Measurements from ENCODE around the gene RAC3. TPM values are rescaled to one million over a fixed set of nuclear protein-coding genes. Genes with fewer than 3 reads are reported as not detected.

Gene RAC3
- total RNA-seq, 1 experiment from 2014 or later, result 84.8 TPM

DNA sequence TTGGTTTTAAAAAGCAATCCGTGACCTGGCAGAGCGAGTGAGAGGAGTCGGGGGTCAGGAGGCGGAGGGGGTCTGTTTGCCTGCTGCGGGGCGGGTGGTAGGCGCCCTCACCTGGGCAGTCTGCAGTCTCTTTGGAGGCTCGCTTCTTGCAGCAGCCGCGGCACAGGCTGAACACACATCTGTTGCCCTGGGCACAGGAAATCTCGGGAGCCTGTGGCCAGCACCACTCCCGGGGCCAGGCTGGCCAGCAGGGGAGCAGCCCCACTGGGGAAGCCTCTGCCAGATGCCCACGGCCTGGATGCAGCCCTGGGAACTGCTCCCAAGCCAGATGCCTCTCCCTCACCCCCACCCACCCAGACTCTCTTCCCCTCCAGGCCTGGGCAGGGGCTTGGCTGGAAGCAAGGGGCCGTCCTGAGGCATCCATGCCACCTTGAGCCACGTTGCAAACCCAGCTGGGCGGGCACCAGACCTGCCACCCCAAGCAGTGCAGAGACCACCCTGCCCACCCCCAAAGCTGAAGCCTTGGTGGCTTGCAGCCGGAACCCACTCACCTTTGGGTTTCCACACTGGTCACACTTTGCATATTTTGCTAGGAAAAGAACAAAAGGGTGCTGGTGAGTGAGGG lies 26.9 kb downstream of the RAC3 start:
- Histone ChIP-seq H3K9me3 (ENCODE audit: control insufficient read depth, low read depth, low read length) (no peaks in the 10 kb centered on the region), H2AK5ac (ENCODE audit: insufficient read length, low read length) (no peak overlapping the region), H3K4ac (ENCODE audit: low read depth, low read length) (no peak overlapping the region), H2AFZ (ENCODE audit: low read length) (no peak overlapping the region), H2BK5ac (ENCODE audit: insufficient read length, low read length) (no peak overlapping the region), H3K9ac (ENCODE audit: extremely low read depth, insufficient read length, low read length) (no peak overlapping the region), H4K8ac (replicated peaks; ENCODE audit: insufficient read length, low read depth, low read length) (no peak overlapping the region), H3K56ac (ENCODE audit: insufficient read length, low read depth, low read length) (no peak overlapping the region), H3K27me3 (ENCODE audit: insufficient read depth, low read length) (no peaks in the 10 kb centered on the region), H3K18ac (ENCODE audit: insufficient read length, low read depth, low read length) (no peak overlapping the region), H2BK12ac (ENCODE audit: insufficient read length, low read depth, low read length) (no peak overlapping the region), H3K27ac (ENCODE audit: insufficient read length, low read depth, low read length) (no peak overlapping the region), H4K91ac (ENCODE audit: insufficient read length, low read depth, low read length) (no peak overlapping the region), H2BK120ac (ENCODE audit: low read depth, low read length, poor library complexity, severe bottlenecking) (no peak overlapping the region), H3K79me2 (ENCODE audit: insufficient read depth, low read length) (no peaks in the 10 kb centered on the region), H2BK15ac (ENCODE audit: low read depth, low read length) (no peak overlapping the region), H2BK20ac (ENCODE audit: low read depth, low read length, poor library complexity, severe bottlenecking) (no peak overlapping the region), H3K23ac (ENCODE audit: insufficient read length, low read depth, low read length) (no peak overlapping the region), H3K4me1 (ENCODE audit: insufficient read depth, low read length) (no peaks in the 10 kb centered on the region), H4K5ac (ENCODE audit: insufficient read length, low read depth, low read length) (no peak overlapping the region), H4K20me1 (ENCODE audit: control insufficient read depth, insufficient read depth, insufficient read length) (peaks cover 3% of the 10 kb centered on the region), H3K14ac (ENCODE audit: insufficient read depth, low read length) (no peak overlapping the region), H3T11ph (ENCODE audit: low read length) (no peak overlapping the region), H3K79me1 (ENCODE audit: insufficient read depth, low read depth, low read length, poor library complexity, severe bottlenecking) (no peaks in the 10 kb centered on the region), H3K4me2 (ENCODE audit: insufficient read depth, insufficient read length, low read length) (no peak overlapping the region), H3K23me2 (ENCODE audit: insufficient read length, low read depth, low read length, poor library complexity, severe bottlenecking) (no peaks in the 10 kb centered on the region)
- Mint-ChIP-seq H3K27me3 (ENCODE audit: low read depth) (no peaks in the 10 kb centered on the region), H3K27ac (peak overlapping the region in 2 of 3 experiments; percentile 82 to 86; a peak in 4 of 7 replicates), H3K4me3 (no peak overlapping the region), H3K36me3 (ENCODE audit: insufficient read depth in 1 of 3, low read depth in 3 of 3) (peaks cover 6 to 51% (median 45%) of the 10 kb centered on the region in 3 experiments), H3K4me1 (peaks cover 0 to 2% of the 10 kb centered on the region in 2 experiments; a peak in 1 of 4 replicates), H3K9me3 (no peaks in the 10 kb centered on the region)
- no CpG with 5 or more reads among the region's 17 CpGs for WGBS (ENCODE audit: extremely low coverage, insufficient read length, low lambda C conversion rate)
- TF ChIP-seq, protein P1, sequence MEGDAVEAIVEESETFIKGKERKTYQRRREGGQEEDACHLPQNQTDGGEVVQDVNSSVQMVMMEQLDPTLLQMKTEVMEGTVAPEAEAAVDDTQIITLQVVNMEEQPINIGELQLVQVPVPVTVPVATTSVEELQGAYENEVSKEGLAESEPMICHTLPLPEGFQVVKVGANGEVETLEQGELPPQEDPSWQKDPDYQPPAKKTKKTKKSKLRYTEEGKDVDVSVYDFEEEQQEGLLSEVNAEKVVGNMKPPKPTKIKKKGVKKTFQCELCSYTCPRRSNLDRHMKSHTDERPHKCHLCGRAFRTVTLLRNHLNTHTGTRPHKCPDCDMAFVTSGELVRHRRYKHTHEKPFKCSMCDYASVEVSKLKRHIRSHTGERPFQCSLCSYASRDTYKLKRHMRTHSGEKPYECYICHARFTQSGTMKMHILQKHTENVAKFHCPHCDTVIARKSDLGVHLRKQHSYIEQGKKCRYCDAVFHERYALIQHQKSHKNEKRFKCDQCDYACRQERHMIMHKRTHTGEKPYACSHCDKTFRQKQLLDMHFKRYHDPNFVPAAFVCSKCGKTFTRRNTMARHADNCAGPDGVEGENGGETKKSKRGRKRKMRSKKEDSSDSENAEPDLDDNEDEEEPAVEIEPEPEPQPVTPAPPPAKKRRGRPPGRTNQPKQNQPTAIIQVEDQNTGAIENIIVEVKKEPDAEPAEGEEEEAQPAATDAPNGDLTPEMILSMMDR (conservative IDR thresholded peaks at IDR 0.05), result no peak
- no peak for DNase-seq

Measured in H9 (cell line).